GM12878 (cell line): ENCODE data around the gene SETDB1. TPM values are rescaled to one million over a fixed set of nuclear protein-coding genes. Genes with fewer than 3 reads are reported as not detected.

Experiments
- ATAC-seq: fragments of 200-7000 bp; cut with Tn5 transposase; 3 replicates; pipeline ENCODE4 v1.9.1; 2020; ENCODE audit warnings: mild to moderate bottlenecking, moderate library complexity
- BruUV-seq: library from RNA; stranded (reverse); fragments of 400-500 nt; replicated peaks from 2 replicates; lab custom pipeline; 2021; lab: Mats Ljungman, UMichigan
- CTCF ChIA-PET: fragments of 300-600 bp; sonication (Branson Sonifier 250); formaldehyde crosslinking; extraction: SDS; loops from one replicate; lab custom pipeline; 2021; ENCODE audit warnings: inconsistent platforms; lab: Yijun Ruan, JAX
- POLR2A ChIA-PET: fragments of 350-600 bp; formaldehyde crosslinking; extraction: SDS; loops from one replicate; lab custom pipeline; 2021; ENCODE audit warnings: inconsistent platforms; lab: Charles Lee
- RAD21 ChIA-PET: fragments of 300-600 bp; sonication (Branson Sonifier 250); formaldehyde crosslinking; loops from one replicate; lab custom pipeline; 2023; ENCODE audit warnings: antibody characterized with exemption; ENCODE audit not compliant: unreplicated experiment; lab: Charles Lee
- SMC1A ChIA-PET: fragments of 300-600 bp; sonication (Branson Sonifier 250); formaldehyde crosslinking; loops from one replicate; lab custom pipeline; 2023; ENCODE audit not compliant: unreplicated experiment, uncharacterized antibody; lab: Charles Lee
- DNase-seq: peaks from one replicate; pipeline ENCODE4 v3.0.0-alpha.2; 2011; ENCODE audit warnings: low read depth, low spot score
- FAIRE-seq: peaks from 3 replicates; lab custom pipeline; 2011; peaks lifted over from hg19 to GRCh38; lab: Jason Lieb, UNC
- H2AFZ ChIP-seq: 2 replicates; pipeline ENCODE4 v1.6.0; 2011; ENCODE audit warnings: low read depth, low read length, control low read depth; ENCODE audit not compliant: control insufficient read depth
- H3K27ac ChIP-seq: 2 replicates; pipeline ENCODE4 v1.5.1; 2011; ENCODE audit warnings: control low read depth; ENCODE audit not compliant: control insufficient read depth, insufficient read depth
- H3K27me3 ChIP-seq, 2 experiments: replicated peaks in 1 of 2; 2 replicates each; pipeline versions ENCODE4 v1.6.0 to v1.6.1; 2011; ENCODE audit warnings: low read length in 1 of 2; ENCODE audit not compliant: control insufficient read depth in 2 of 2, insufficient read depth in 2 of 2
- H3K36me3 ChIP-seq, 2 experiments: 2 replicates each; pipeline ENCODE4 v1.5.1; 2011; ENCODE audit warnings: low read length in 1 of 2; ENCODE audit not compliant: control insufficient read depth in 2 of 2, insufficient read depth in 2 of 2
- H3K4me1 ChIP-seq: 2 replicates; pipeline ENCODE4 v1.6.1; 2011; ENCODE audit warnings: mild to moderate bottlenecking, low read length, moderate library complexity, mixed read lengths; ENCODE audit not compliant: control insufficient read depth, insufficient read depth
- H3K4me2 ChIP-seq: 2 replicates; pipeline ENCODE4 v1.6.0; 2011; ENCODE audit warnings: control low read depth; ENCODE audit not compliant: control insufficient read depth, insufficient read depth
- H3K4me3 ChIP-seq: fragments of 200-600 bp; sonication (generic); 2 replicates; pipeline ENCODE4 v1.5.1; 2016
- H3K79me2 ChIP-seq: 2 replicates; pipeline ENCODE4 v1.6.0; 2011; ENCODE audit warnings: low read length; ENCODE audit not compliant: control insufficient read depth, insufficient read depth
- H3K9ac ChIP-seq: 2 replicates; pipeline ENCODE4 v1.8.0; 2011; ENCODE audit warnings: low read length, control low read depth, mixed read lengths; ENCODE audit not compliant: control insufficient read depth, insufficient read depth
- H3K9me3 ChIP-seq: replicated peaks from 3 replicates; pipeline ENCODE4 v1.5.1; 2011; ENCODE audit warnings: mild to moderate bottlenecking, low read length; ENCODE audit not compliant: control insufficient read depth, insufficient read depth
- H4K20me1 ChIP-seq: 2 replicates; pipeline ENCODE4 v1.6.0; 2011; ENCODE audit not compliant: control insufficient read depth, insufficient read depth
- HDAC2 ChIP-seq: fragments of 200-600 bp; sonication (generic); IDR thresholded peaks from 2 replicates; pipeline ENCODE4 v1.6.1; 2017
- NFIC ChIP-seq: IDR thresholded peaks from 2 replicates; pipeline ENCODE4 v1.6.1; 2012; ENCODE audit warnings: low read depth, mild to moderate bottlenecking, inconsistent platforms, low read length, moderate library complexity
- SIX5 ChIP-seq: IDR thresholded peaks from 2 replicates; pipeline ENCODE4 v1.6.1; 2011; ENCODE audit warnings: mild to moderate bottlenecking, low read depth, low read length, moderate library complexity; ENCODE audit not compliant: severe bottlenecking
- SUPT20H ChIP-seq: IDR thresholded peaks from 2 replicates; pipeline ENCODE4 v1.6.1; 2011; ENCODE audit warnings: low read depth, mild to moderate bottlenecking, low read length, moderate library complexity, borderline replicate concordance; ENCODE audit not compliant: control insufficient read depth
- YBX1 ChIP-seq: fragments of 450-650 bp; IDR thresholded peaks from 2 replicates; pipeline ENCODE4 v1.6.1; 2016; ENCODE audit warnings: antibody characterized with exemption
- ZNF207 ChIP-seq: fragments of 450-650 bp; IDR thresholded peaks from 2 replicates; pipeline ENCODE4 v1.6.1; 2014; ENCODE audit warnings: antibody characterized with exemption, mild to moderate bottlenecking, borderline replicate concordance
- WGBS: methylation state at CpG from one replicate; pipeline ENCODE4 v1.1.6; 2016; ENCODE audit warnings: low lambda C conversion rate; ENCODE audit not compliant: insufficient replicate concordance, insufficient coverage; ENCODE audit errors: missing lambda C conversion rate; 5-methylcytosine and 5-hydroxymethylcytosine counted together
- in situ Hi-C: fragments of 300-500 bp; cut with MboI; formaldehyde crosslinking; loops from 9 replicates; pipeline ENCODE4 v1.14.3; 2018; ENCODE audit warnings: mixed read lengths
- intact Hi-C: fragments of 100-400 bp; cut with micrococcal nuclease; formaldehyde crosslinking; loops from one replicate; pipeline ENCODE4 v1.14.2; 2022; ENCODE audit not compliant: unreplicated experiment
- polyA plus RNA-seq, 11 experiments: library from polyadenylated mRNA; depleted of rRNA in 4 of 11; unstranded in 6 of 11; stranded (reverse) in 5 of 11; fragments of >200 nt; fragmentation: Nextera tagmentation in 4 of 11; fragmentation: Illumina TruSeq in 1 of 11; extraction: Ambion mirVana in 4 of 11; extraction: Trizol in 1 of 11; gene quantifications; 1 replicate in 1 of 11; 2 replicates in 10 of 11; pipeline versions ENCODE4 v1.2.1 to v1.2.3, GENCODE V29; 2011 to 2016; ENCODE audit warnings: inconsistent platforms in 2 of 11, missing spikeins in 2 of 11, low read depth in 1 of 11
- total RNA-seq, 4 experiments: library from RNA; depleted of rRNA in 3 of 4; stranded (reverse); fragments of >200 nt in 3 of 4; fragmentation: Illumina TruSeq in 1 of 4; extraction: Trizol in 1 of 4; gene quantifications; 2 replicates each; pipeline versions ENCODE4 v1.2.1 to v1.2.3, GENCODE V29; 2013 to 2021

Gene SETDB1
- total and polyA plus RNA-seq, 10 of the 15 experiments (the other 5 are each of a cell fraction or from before 2014, with no cell fraction given) = 14.3 to 56.7 (median 35.7) TPM

DNA sequence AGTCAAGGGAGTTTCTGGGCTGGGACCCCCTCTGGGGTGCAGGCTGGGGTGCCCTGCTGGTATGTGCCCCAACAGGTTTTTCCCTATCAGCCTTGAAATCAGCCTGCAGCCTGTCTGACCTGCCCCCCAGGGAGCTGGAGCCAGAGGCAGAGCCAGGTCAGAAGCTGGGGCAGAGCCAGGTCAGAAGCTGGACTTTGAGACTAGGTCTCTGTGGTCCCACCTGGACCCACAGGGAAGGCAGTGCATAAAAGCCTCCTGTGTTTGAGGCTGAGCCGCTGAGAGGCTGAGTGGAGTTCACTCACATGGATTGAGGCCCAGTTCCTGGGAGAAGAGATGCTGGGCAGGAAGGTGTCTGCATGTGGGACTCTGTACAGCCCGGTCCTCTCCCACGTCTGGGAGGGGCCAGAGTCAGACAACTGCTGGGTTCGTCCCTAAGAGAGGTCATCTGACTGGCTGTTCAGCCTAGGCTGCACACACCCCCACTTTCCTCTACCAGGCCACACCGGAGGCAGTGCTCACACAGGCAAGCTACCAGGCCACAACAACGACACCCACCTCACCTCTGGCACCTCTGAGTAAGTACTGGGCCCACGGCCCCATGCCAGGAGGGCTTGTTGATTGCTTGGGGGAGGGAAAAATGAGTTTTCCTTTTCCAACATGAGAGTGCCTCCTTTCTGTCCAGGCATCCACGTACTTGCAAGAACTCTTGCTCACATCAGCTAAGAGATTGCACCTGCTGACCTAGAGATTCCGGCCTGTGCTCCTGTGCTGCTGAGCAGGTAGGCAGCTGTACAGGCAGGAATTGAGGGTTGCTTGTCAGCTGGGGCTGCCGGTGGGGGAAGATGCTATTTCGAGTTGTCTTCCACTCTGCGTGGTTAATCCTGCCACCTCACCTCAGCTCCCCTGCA, 55.9 kb downstream of the SETDB1 start, which contains the start of gene ANXA9:
ANXA9 (plus strand) TSS at position 488 of the 908 bp plus-strand sequence. CDS start 814 bp downstream, outside the sequence.
- H3K4me1 ChIP-seq = no peaks in the 10 kb centered on the region
- SMC1A ChIA-PET = interaction anchor here (0.6 kb wide), 1 partner anchor 307 kb away, joined by 3 read pairs; no protein-coding TSS in a partner anchor
- WGBS = 22% methylated on average over 10 of the region's 12 CpGs
- H4K20me1 ChIP-seq = no peaks in the 10 kb centered on the region
- H3K9ac ChIP-seq = no peak within 1 kb of the TSS
- no peaks in the 10 kb centered on the region; a peak in 1 of 4 replicates for H3K27me3 ChIP-seq
- intact Hi-C loops = no loop called here
- TF ChIP-seq SIX5 (no peak), HDAC2 (no peak), ZNF207 (no peak), SUPT20H (no peak), YBX1 (no peak), NFIC (no peak)
- TF ChIP-seq, all 136 proteins: peak for 0
- no peak within 1 kb of the TSS for H2AFZ ChIP-seq
- H3K36me3 ChIP-seq = no peaks in the 10 kb centered on the region
- ChIA-PET RAD21 (interaction anchor here (1.8 to 4.1 kb wide), 2 partner anchors 14 to 24 kb away, joined by 4 to 19 read pairs; partner anchors contain the start of gene MINDY1), CTCF (interaction anchor here (0.5 to 15.8 kb wide), 10 partner anchors 9 to 726 kb away, joined by 3 to 252 read pairs (median 3); partner anchors contain the start of gene MINDY1), POLR2A (interaction anchor here (0.6 kb wide), 1 partner anchor 113 kb away, joined by 3 read pairs; no protein-coding TSS in a partner anchor)
- BruUV-seq = no TSS peak
- DNase-seq = no peak
- no peaks in the 10 kb centered on the region for H3K9me3 ChIP-seq
- H3K4me2 ChIP-seq = no peak within 1 kb of the TSS
- in situ Hi-C loops = no loop called here
- FAIRE-seq = no peak
- peak; percentile 43 for ATAC-seq
- H3K4me3 ChIP-seq = no peak within 1 kb of the TSS
- H3K27ac ChIP-seq = no peak within 1 kb of the TSS
- H3K79me2 ChIP-seq = no peaks in the 10 kb centered on the region
